ENCODE results near the gene COBL. TPM values are rescaled to one million over a fixed set of nuclear protein-coding genes. Genes with fewer than 3 reads are reported as not detected.

COBL gene
- total and polyA plus RNA-seq, 12 donors, result 0.09 to 1.4 (median 0.53) TPM

DNA sequence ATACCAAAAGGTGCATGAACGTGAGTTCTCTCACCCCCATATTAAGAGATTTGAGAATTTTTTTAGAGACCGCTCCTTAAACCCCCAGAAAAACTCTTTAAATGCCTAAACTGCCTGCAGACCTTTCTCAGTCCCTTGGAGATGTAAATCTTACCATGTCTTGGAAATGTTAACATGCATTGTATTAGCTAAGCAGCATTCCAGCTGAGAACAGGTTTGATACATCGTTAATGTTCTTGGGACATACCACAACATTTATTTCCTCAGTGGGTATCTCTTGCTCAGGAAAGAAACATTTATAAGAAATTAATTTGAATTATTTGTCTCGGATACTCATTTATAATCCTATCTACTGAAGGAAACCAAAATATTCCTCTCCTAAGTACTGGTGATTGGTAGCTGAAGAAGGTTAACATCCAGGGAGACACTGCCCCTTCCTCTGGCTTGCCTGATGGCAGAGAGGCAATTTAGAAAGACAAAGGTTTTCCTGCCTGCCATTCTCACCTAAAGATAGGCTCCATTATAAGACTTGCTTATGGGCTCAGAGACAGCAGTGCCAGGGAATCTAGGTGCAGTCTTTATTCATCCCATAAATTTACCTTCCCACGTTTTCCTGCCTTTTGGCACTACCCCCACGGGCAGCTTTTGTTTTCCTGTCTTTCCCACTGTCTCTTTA, 141.2 kb downstream of the COBL start:
- Histone ChIP-seq H3K4me3 (no peak overlapping the region), H3K9me3 (replicated peaks in 1 of 3) (no peaks in the 10 kb centered on the region), H3K4me1 (replicated peaks in 1 of 2) (no peaks in the 10 kb centered on the region), H3K27me3 (no peaks in the 10 kb centered on the region), H3K27ac (no peak overlapping the region), H3K36me3 (replicated peaks in 1 of 2) (no peaks in the 10 kb centered on the region)
- WGBS, 4 donors, result 45 to 53% (median 51%) methylated on average over 6 of the region's 6 CpGs
- DNase-seq, result no peak
- intact Hi-C loops (cut with DNase I), result no loop called here
- TF ChIP-seq POLR2A (IDR thresholded peaks at IDR 0.05) (no peak), CTCF (IDR thresholded peaks at IDR 0.05) (no peak)

- Histone ChIP-seq H3K4me3 (no peak overlapping the region), H3K9me3 (replicated peaks in 1 of 3) (no peaks in the 10 kb centered on the region), H3K4me1 (replicated peaks in 1 of 2) (no peaks in the 10 kb centered on the region), H3K27ac (no peak overlapping the region), H3K36me3 (replicated peaks in 1 of 2) (no peaks in the 10 kb centered on the region), H3K27me3 (no peaks in the 10 kb centered on the region)
- 65 to 83% (median 71%) methylated on average over 1 of the region's 1 CpG for WGBS, 4 donors
- no peak for DNase-seq
- intact Hi-C loops (cut with DNase I), result loop anchor here in 1 of 2 donors (5.0 kb wide), 1 partner anchor 202 kb away; no protein-coding TSS in a partner anchor
- TF ChIP-seq CTCF (IDR thresholded peaks at IDR 0.05) (no peak), POLR2A (IDR thresholded peaks at IDR 0.05) (no peak)
These were observed 151.3 kb downstream of the COBL start for GRCh38 chr7:51165337-51165736.

DNA sequence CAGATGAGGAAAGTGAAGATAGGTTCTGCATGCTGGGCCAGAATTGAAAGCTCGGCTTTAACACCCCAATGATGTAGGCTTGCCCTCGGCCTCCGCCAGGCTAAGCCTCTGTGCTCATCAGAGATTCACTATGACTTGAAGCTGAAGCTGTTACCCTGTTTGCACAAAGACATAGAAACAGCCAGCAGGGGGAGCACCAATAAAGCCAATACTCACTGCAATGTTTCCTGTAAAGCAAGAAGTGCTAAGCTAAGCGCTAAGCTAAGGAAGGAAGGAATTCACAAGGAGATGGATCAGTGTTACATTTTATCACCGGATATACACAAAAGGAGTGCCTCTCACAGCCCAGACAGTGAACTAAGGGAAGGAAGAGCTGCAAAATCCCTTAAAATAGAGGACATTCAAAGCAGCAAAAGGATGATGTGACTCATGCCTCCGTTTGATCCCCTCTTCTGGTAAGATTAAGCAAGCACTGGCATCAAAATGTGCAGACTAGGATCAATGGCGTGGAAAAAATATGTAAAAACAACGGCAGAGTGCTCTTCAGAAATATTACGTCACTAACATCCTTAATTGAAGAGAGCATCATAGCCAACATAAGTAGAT, 153.8 kb downstream of the COBL start:
- Histone ChIP-seq H3K27me3 (no peaks in the 10 kb centered on the region), H3K4me1 (replicated peaks in 1 of 2) (no peaks in the 10 kb centered on the region), H3K27ac (no peak overlapping the region), H3K4me3 (no peak overlapping the region), H3K9me3 (replicated peaks in 1 of 3) (no peaks in the 10 kb centered on the region), H3K36me3 (replicated peaks in 1 of 2) (no peaks in the 10 kb centered on the region)
- intact Hi-C loops (cut with DNase I), result loop anchor here in 1 of 2 donors (5.0 kb wide), 1 partner anchor 204 kb away; no protein-coding TSS in a partner anchor
- TF ChIP-seq CTCF (IDR thresholded peaks at IDR 0.05) (peak; percentile 70 to 87 (median 74)), POLR2A (IDR thresholded peaks at IDR 0.05) (no peak)
- DNase-seq, result peak; percentile 73 to 92 (median 82)
- WGBS, 4 donors, result 13 to 20% (median 17%) methylated on average over 9 of the region's 9 CpGs

DNA sequence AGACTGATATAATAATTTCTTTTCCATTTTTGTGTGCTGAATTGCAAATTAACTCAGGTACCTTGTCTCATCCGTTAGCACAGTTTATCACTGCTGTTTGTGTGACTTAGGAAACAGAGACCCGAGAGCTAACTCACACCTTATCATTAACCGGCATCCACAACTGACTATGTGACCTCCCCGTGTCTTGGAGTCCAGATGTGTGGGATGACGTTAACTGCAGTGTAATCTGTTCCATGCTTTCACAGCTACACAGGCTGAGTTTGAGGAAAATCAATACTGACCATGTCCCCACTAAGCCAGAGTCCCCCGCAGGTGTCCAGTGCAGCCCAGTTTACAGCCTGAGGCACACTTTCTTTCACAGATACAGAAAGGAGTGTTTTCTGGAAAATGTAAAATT, 154.7 kb downstream of the COBL start:
- Histone ChIP-seq H3K4me1 (replicated peaks in 1 of 2) (no peaks in the 10 kb centered on the region), H3K27me3 (no peaks in the 10 kb centered on the region), H3K9me3 (replicated peaks in 1 of 3) (no peaks in the 10 kb centered on the region), H3K4me3 (no peak overlapping the region), H3K27ac (no peak overlapping the region), H3K36me3 (replicated peaks in 1 of 2) (no peaks in the 10 kb centered on the region)
- 75 to 83% (median 82%) methylated on average over 6 of the region's 6 CpGs for WGBS, 4 donors
- TF ChIP-seq CTCF (IDR thresholded peaks at IDR 0.05) (no peak), POLR2A (IDR thresholded peaks at IDR 0.05) (no peak)
- intact Hi-C loops (cut with DNase I), result loop anchor here in 1 of 2 donors (2.0 to 5.0 kb wide), 2 partner anchors 205 to 695 kb away; no protein-coding TSS in a partner anchor
- DNase-seq, result no peak

Measured in adrenal gland (tissue), 12 donors.